NAMALWA (cell line): ENCODE results near the gene GDF15.
A peak's percentile ranks its signal among the peaks of the same experiment; 100 is the strongest.
"Not testable (repeated sequence)": the region's sequence is repeated elsewhere in the genome, so short reads cannot be mapped to it uniquely, and the experiment has no call there.

Source experiments
- DNase-seq: peaks from one replicate; pipeline ENCODE4 v3.0.0-alpha.2; 2015; ENCODE audit warnings: low spot score

Gene GDF15

GRCh38 chr19:18385675-18386542, at the start of gene GDF15:
TSS of gene GDF15 (plus strand) at chr19:18386158. CDS start at chr19:18386190, 32 bp downstream.
- peak; percentile 42 for DNase-seq

- DNase-seq, result no peak
These were observed 47.4 kb upstream of the GDF15 start for GRCh38 chr19:18338541-18338940.

GRCh38 chr19:18339723-18340122, 46.2 kb upstream of the GDF15 start:
- peak; percentile 53 for DNase-seq

GRCh38 chr19:18340190-18340989, 45.6 kb upstream of the GDF15 start, which contains the start of gene PGPEP1:
TSS of gene PGPEP1 (plus strand) at chr19:18340598. CDS start at chr19:18340682, 84 bp downstream.
- DNase-seq, result peak; percentile 78

GRCh38 chr19:18340990-18341868, 44.7 kb upstream of the GDF15 start:
- peak; percentile 76 for DNase-seq

GRCh38 chr19:18342090-18342632, 43.8 kb upstream of the GDF15 start:
- no peak for DNase-seq

- no peak for DNase-seq
These were observed 41.4 kb upstream of the GDF15 start for GRCh38 chr19:18344582-18344950.

GRCh38 chr19:18345296-18345695, 40.7 kb upstream of the GDF15 start:
- DNase-seq, result no peak

GRCh38 chr19:18346091-18346490, 39.9 kb upstream of the GDF15 start:
- no peak for DNase-seq

- DNase-seq, result no peak
These were observed 37.8 kb upstream of the GDF15 start for GRCh38 chr19:18348171-18348570.

GRCh38 chr19:18348818-18349339, 37.1 kb upstream of the GDF15 start:
- DNase-seq, result not testable (repeated sequence)

- no peak for DNase-seq
These were observed 36.3 kb upstream of the GDF15 start for GRCh38 chr19:18349524-18350128.

GRCh38 chr19:18350490-18350889, 35.5 kb upstream of the GDF15 start:
- no peak for DNase-seq

- no peak for DNase-seq
These were observed 34.4 kb upstream of the GDF15 start for GRCh38 chr19:18351544-18351943.

GRCh38 chr19:18353378-18354005, 32.5 kb upstream of the GDF15 start:
- DNase-seq, result no peak

GRCh38 chr19:18354743-18355142, 31.2 kb upstream of the GDF15 start:
- DNase-seq, result not testable (repeated sequence)

- no peak for DNase-seq
These were observed 28.9 kb upstream of the GDF15 start for GRCh38 chr19:18357041-18357440.

GRCh38 chr19:18361646-18362045, 24.3 kb upstream of the GDF15 start:
- no peak for DNase-seq

GRCh38 chr19:18362934-18363542, 22.9 kb upstream of the GDF15 start:
- DNase-seq, result no peak

GRCh38 chr19:18363787-18364186, 22.2 kb upstream of the GDF15 start:
- DNase-seq, result no peak
